Measurements from ENCODE around the gene RFX3.

RFX3 gene

GRCh38 chr9:3553076-3553765 lies 27.4 kb upstream of the RFX3 start:
- no peak overlapping the region for H3K4me3 ChIP-seq (ENCODE audit: low read depth in 1 of 2, low read length in 2 of 2)
- H3K4me2 ChIP-seq (ENCODE audit: insufficient read depth, low read length) = no peak overlapping the region
- no peak for ATAC-seq (ENCODE audit: insufficient read depth, low read depth)
- no peaks in the 10 kb centered on the region for H3K36me3 ChIP-seq (ENCODE audit: insufficient read depth, low read length)
- no peaks in the 10 kb centered on the region for H3K4me1 ChIP-seq (ENCODE audit: insufficient read depth, low read length)
- H2AFZ ChIP-seq (ENCODE audit: low read depth, low read length) = no peak overlapping the region
- H3K79me2 ChIP-seq (ENCODE audit: insufficient read depth, low read length) = no peaks in the 10 kb centered on the region
- H3K9ac ChIP-seq (ENCODE audit: low read depth, low read length) = no peak overlapping the region
- H3K9me3 ChIP-seq (ENCODE audit: insufficient read depth, low read length, severe bottlenecking) = no peaks in the 10 kb centered on the region
- H4K20me1 ChIP-seq (ENCODE audit: insufficient read depth, low read length) = no peaks in the 10 kb centered on the region
- H3K27me3 ChIP-seq (ENCODE audit: insufficient read depth, low read length, poor library complexity) = no peaks in the 10 kb centered on the region
- no peak overlapping the region for H3K27ac ChIP-seq (ENCODE audit: low read length)
- TF ChIP-seq CTCF (IDR thresholded peaks at IDR 0.05; ENCODE audit: borderline replicate concordance, extremely low read depth, low read length, poor library complexity, severe bottlenecking) = no peak
- TF ChIP-seq EZH2 (IDR thresholded peaks at IDR 0.05; ENCODE audit: borderline replicate concordance, low read depth, low read length, severe bottlenecking) = no peak
- DNase-seq = no peak

- Histone ChIP-seq H3K4me1 (ENCODE audit: insufficient read depth, low read length) (no peaks in the 10 kb centered on the region), H3K4me2 (ENCODE audit: insufficient read depth, low read length) (no peak overlapping the region), H4K20me1 (ENCODE audit: insufficient read depth, low read length) (no peaks in the 10 kb centered on the region), H3K36me3 (ENCODE audit: insufficient read depth, low read length) (no peaks in the 10 kb centered on the region), H3K27ac (ENCODE audit: low read length) (no peak overlapping the region), H3K9ac (ENCODE audit: low read depth, low read length) (no peak overlapping the region), H3K4me3 (ENCODE audit: low read depth in 1 of 2, low read length in 2 of 2) (no peak overlapping the region), H3K9me3 (ENCODE audit: insufficient read depth, low read length, severe bottlenecking) (no peaks in the 10 kb centered on the region), H2AFZ (ENCODE audit: low read depth, low read length) (no peak overlapping the region), H3K79me2 (ENCODE audit: insufficient read depth, low read length) (no peaks in the 10 kb centered on the region), H3K27me3 (ENCODE audit: insufficient read depth, low read length, poor library complexity) (no peaks in the 10 kb centered on the region)
- DNase-seq (no peak), ATAC-seq (ENCODE audit: insufficient read depth, low read depth) (no peak)
- TF ChIP-seq CTCF (IDR thresholded peaks at IDR 0.05; ENCODE audit: borderline replicate concordance, extremely low read depth, low read length, poor library complexity, severe bottlenecking) (no peak), EZH2 (IDR thresholded peaks at IDR 0.05; ENCODE audit: borderline replicate concordance, low read depth, low read length, severe bottlenecking) (no peak)
Observed at GRCh38 chr9:3549225-3549624, 23.4 kb upstream of the RFX3 start.

GRCh38 chr9:3548648-3549047 lies 22.8 kb upstream of the RFX3 start:
- Histone ChIP-seq H3K79me2 (ENCODE audit: insufficient read depth, low read length) (no peaks in the 10 kb centered on the region), H3K4me3 (ENCODE audit: low read depth in 1 of 2, low read length in 2 of 2) (no peak overlapping the region), H3K27ac (ENCODE audit: low read length) (no peak overlapping the region), H3K27me3 (ENCODE audit: insufficient read depth, low read length, poor library complexity) (no peaks in the 10 kb centered on the region), H3K9ac (ENCODE audit: low read depth, low read length) (no peak overlapping the region), H4K20me1 (ENCODE audit: insufficient read depth, low read length) (no peaks in the 10 kb centered on the region), H3K4me2 (ENCODE audit: insufficient read depth, low read length) (no peak overlapping the region), H3K9me3 (ENCODE audit: insufficient read depth, low read length, severe bottlenecking) (no peaks in the 10 kb centered on the region), H3K36me3 (ENCODE audit: insufficient read depth, low read length) (no peaks in the 10 kb centered on the region), H3K4me1 (ENCODE audit: insufficient read depth, low read length) (no peaks in the 10 kb centered on the region), H2AFZ (ENCODE audit: low read depth, low read length) (no peak overlapping the region)
- ATAC-seq (ENCODE audit: insufficient read depth, low read depth) (no peak), DNase-seq (no peak)
- TF ChIP-seq CTCF (IDR thresholded peaks at IDR 0.05; ENCODE audit: borderline replicate concordance, extremely low read depth, low read length, poor library complexity, severe bottlenecking) (no peak), EZH2 (IDR thresholded peaks at IDR 0.05; ENCODE audit: borderline replicate concordance, low read depth, low read length, severe bottlenecking) (no peak)
